Nephron (organoid): Measurements from ENCODE around the gene JCHAIN.

Experiments
- H3K27ac Mint-ChIP-seq, 3 experiments: 2 replicates each; pipeline ENCODE4 v1.8.0; 2020; ENCODE audit warnings: mixed read lengths in 3 of 3, mild to moderate bottlenecking in 2 of 3, moderate library complexity in 1 of 3
- H3K27me3 Mint-ChIP-seq: 2 replicates; pipeline ENCODE4 v1.8.0; 2021; ENCODE audit warnings: low read depth, mild to moderate bottlenecking, moderate library complexity, mixed read lengths
- H3K36me3 Mint-ChIP-seq: 2 replicates; pipeline ENCODE4 v1.8.0; 2020; ENCODE audit warnings: low read depth, mixed read lengths
- H3K4me1 Mint-ChIP-seq: 2 replicates; pipeline ENCODE4 v1.8.0; 2020; ENCODE audit warnings: mixed read lengths
- H3K4me3 Mint-ChIP-seq, 3 experiments: 2 replicates each; pipeline ENCODE4 v1.8.0; 2020; ENCODE audit warnings: mild to moderate bottlenecking in 3 of 3, mixed read lengths in 3 of 3, moderate library complexity in 2 of 3
- H3K9me3 Mint-ChIP-seq: 2 replicates; pipeline ENCODE4 v1.8.0; 2020; ENCODE audit warnings: mixed read lengths
- CTCF ChIP-seq, 3 experiments: fragments of 200-600 bp; sonication (generic); IDR thresholded peaks; one replicate each; pipeline ENCODE4 v1.5.0; 2021; ENCODE audit warnings: antibody characterized with exemption in 3 of 3; ENCODE audit not compliant: unreplicated experiment in 3 of 3

Gene JCHAIN

GRCh38 chr4:70628444-70628843 lies 37.9 kb downstream of the JCHAIN start, which contains the start of gene ENAM:
Gene ENAM (plus strand): TSS chr4:70628744. CDS start chr4:70629501, 757 bp downstream.
- Mint-ChIP-seq H3K36me3 (no peaks in the 10 kb centered on the region), H3K4me3 (no peak within 1 kb of the TSS), H3K27me3 (peaks cover 3% of the 10 kb centered on the region), H3K4me1 (no peaks in the 10 kb centered on the region), H3K9me3 (no peaks in the 10 kb centered on the region), H3K27ac (no peak within 1 kb of the TSS)
- no peak for TF ChIP-seq CTCF (IDR thresholded peaks at IDR 0.05; ENCODE audit: unreplicated experiment in 3 of 3)

GRCh38 chr4:70627620-70628019 lies 38.7 kb downstream of the JCHAIN start:
- no peak overlapping the region for H3K27ac Mint-ChIP-seq
- TF ChIP-seq CTCF (IDR thresholded peaks at IDR 0.05; ENCODE audit: unreplicated experiment in 3 of 3) = no peak
- H3K27me3 Mint-ChIP-seq = peaks cover 3% of the 10 kb centered on the region
- H3K9me3 Mint-ChIP-seq = no peaks in the 10 kb centered on the region
- no peaks in the 10 kb centered on the region for H3K36me3 Mint-ChIP-seq
- H3K4me1 Mint-ChIP-seq = no peaks in the 10 kb centered on the region
- H3K4me3 Mint-ChIP-seq = no peak overlapping the region

- H3K4me1 Mint-ChIP-seq = no peaks in the 10 kb centered on the region
- H3K27me3 Mint-ChIP-seq = no peaks in the 10 kb centered on the region
- H3K4me3 Mint-ChIP-seq = no peak overlapping the region
- TF ChIP-seq CTCF (IDR thresholded peaks at IDR 0.05; ENCODE audit: unreplicated experiment in 3 of 3) = no peak
- H3K9me3 Mint-ChIP-seq = no peaks in the 10 kb centered on the region
- no peaks in the 10 kb centered on the region for H3K36me3 Mint-ChIP-seq
- H3K27ac Mint-ChIP-seq = no peak overlapping the region
Observed at GRCh38 chr4:70624226-70624793, 42.0 kb downstream of the JCHAIN start.

GRCh38 chr4:70623323-70623722 lies 43.0 kb downstream of the JCHAIN start:
- Mint-ChIP-seq H3K27ac (no peak overlapping the region), H3K9me3 (no peaks in the 10 kb centered on the region), H3K4me3 (no peak overlapping the region), H3K36me3 (no peaks in the 10 kb centered on the region), H3K27me3 (no peaks in the 10 kb centered on the region), H3K4me1 (no peaks in the 10 kb centered on the region)
- TF ChIP-seq CTCF (IDR thresholded peaks at IDR 0.05; ENCODE audit: unreplicated experiment in 3 of 3) = no peak

GRCh38 chr4:70619778-70620177 lies 46.5 kb downstream of the JCHAIN start:
- Mint-ChIP-seq H3K27ac (no peak overlapping the region), H3K36me3 (no peaks in the 10 kb centered on the region), H3K27me3 (peaks cover 6% of the 10 kb centered on the region), H3K4me3 (no peak overlapping the region), H3K4me1 (no peaks in the 10 kb centered on the region), H3K9me3 (no peaks in the 10 kb centered on the region)
- TF ChIP-seq CTCF (IDR thresholded peaks at IDR 0.05; ENCODE audit: unreplicated experiment in 3 of 3) = no peak

GRCh38 chr4:70619288-70619687 lies 47.0 kb downstream of the JCHAIN start:
- H3K27me3 Mint-ChIP-seq = peaks cover 6% of the 10 kb centered on the region
- H3K4me3 Mint-ChIP-seq = no peak overlapping the region
- no peaks in the 10 kb centered on the region for H3K9me3 Mint-ChIP-seq
- TF ChIP-seq CTCF (IDR thresholded peaks at IDR 0.05; ENCODE audit: unreplicated experiment in 3 of 3) = no peak
- H3K36me3 Mint-ChIP-seq = no peaks in the 10 kb centered on the region
- peaks cover 1% of the 10 kb centered on the region for H3K4me1 Mint-ChIP-seq
- no peak overlapping the region for H3K27ac Mint-ChIP-seq
